Activated naive CD4-positive, alpha-beta T cell treated with anti-CD3 and anti-CD28 coated beads, Interleukin-2, amount 50 U/mL, for 24 hours (primary cell): Measurements from ENCODE around the gene LMOD2.

ENCODE experiments used
- H3K27ac Mint-ChIP-seq: one replicate; pipeline ENCODE4 v1.8.0; 2021; ENCODE audit warnings: mild to moderate bottlenecking, mixed read lengths
- H3K27me3 Mint-ChIP-seq: one replicate; pipeline ENCODE4 v1.8.0; 2021; ENCODE audit warnings: mixed read lengths
- H3K36me3 Mint-ChIP-seq: one replicate; pipeline ENCODE4 v1.8.0; 2021; ENCODE audit warnings: mixed read lengths
- H3K4me1 Mint-ChIP-seq: one replicate; pipeline ENCODE4 v1.8.0; 2021; ENCODE audit warnings: mixed read lengths
- H3K4me3 Mint-ChIP-seq: one replicate; pipeline ENCODE4 v1.8.0; 2021; ENCODE audit warnings: mild to moderate bottlenecking, mixed read lengths
- H3K9me3 Mint-ChIP-seq: one replicate; pipeline ENCODE4 v1.8.0; 2021; ENCODE audit warnings: mixed read lengths

Gene LMOD2

GRCh38 chr7:123675181-123675473, 19.5 kb downstream of the LMOD2 start:
- Mint-ChIP-seq H3K27me3 (no peaks in the 10 kb centered on the region), H3K36me3 (no peaks in the 10 kb centered on the region), H3K4me1 (no peaks in the 10 kb centered on the region), H3K9me3 (no peaks in the 10 kb centered on the region), H3K27ac (no peak overlapping the region), H3K4me3 (no peak overlapping the region)

- Mint-ChIP-seq H3K9me3 (no peaks in the 10 kb centered on the region), H3K27me3 (no peaks in the 10 kb centered on the region), H3K27ac (no peak overlapping the region), H3K4me3 (no peak overlapping the region), H3K36me3 (no peaks in the 10 kb centered on the region), H3K4me1 (no peaks in the 10 kb centered on the region)
Observed at GRCh38 chr7:123677061-123677715, 21.5 kb downstream of the LMOD2 start.

- Mint-ChIP-seq H3K9me3 (no peaks in the 10 kb centered on the region), H3K4me3 (no peak overlapping the region), H3K36me3 (no peaks in the 10 kb centered on the region)
Observed at GRCh38 chr7:123679614-123680013, 23.9 kb downstream of the LMOD2 start.

GRCh38 chr7:123680580-123680979, 24.9 kb downstream of the LMOD2 start:
- H3K4me1 Mint-ChIP-seq, result no peaks in the 10 kb centered on the region
- no peak overlapping the region for H3K27ac Mint-ChIP-seq
- no peaks in the 10 kb centered on the region for H3K9me3 Mint-ChIP-seq
- no peaks in the 10 kb centered on the region for H3K36me3 Mint-ChIP-seq
- no peak overlapping the region for H3K4me3 Mint-ChIP-seq
- no peaks in the 10 kb centered on the region for H3K27me3 Mint-ChIP-seq

More at GRCh38 chr7:123679614-123680013, 23.9 kb downstream of the LMOD2 start:
- Mint-ChIP-seq H3K4me1 (no peaks in the 10 kb centered on the region), H3K27ac (no peak overlapping the region), H3K27me3 (no peaks in the 10 kb centered on the region)

DNA sequence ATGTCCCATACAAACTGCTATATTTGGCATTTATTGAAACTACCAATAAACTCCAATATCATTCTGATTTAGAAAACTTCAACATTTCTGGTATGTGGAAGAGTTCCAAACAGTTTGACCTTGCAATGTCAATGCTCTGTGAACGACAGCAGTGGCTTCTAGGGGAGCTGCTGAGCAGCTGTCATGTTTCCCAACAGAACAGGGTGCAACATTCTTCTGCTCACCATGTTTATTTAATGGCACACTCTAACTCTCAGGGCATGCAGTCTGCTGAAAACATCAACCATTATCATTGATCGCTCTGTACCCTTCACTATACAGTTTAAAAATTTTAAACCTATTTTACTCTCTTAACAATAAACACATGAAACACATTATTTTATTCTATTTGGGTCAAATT, 25.9 kb downstream of the LMOD2 start:
- H3K36me3 Mint-ChIP-seq, result no peaks in the 10 kb centered on the region
- H3K27ac Mint-ChIP-seq, result no peak overlapping the region
- no peaks in the 10 kb centered on the region for H3K9me3 Mint-ChIP-seq
- H3K4me3 Mint-ChIP-seq, result no peak overlapping the region
- H3K4me1 Mint-ChIP-seq, result no peaks in the 10 kb centered on the region
- H3K27me3 Mint-ChIP-seq, result no peaks in the 10 kb centered on the region

DNA sequence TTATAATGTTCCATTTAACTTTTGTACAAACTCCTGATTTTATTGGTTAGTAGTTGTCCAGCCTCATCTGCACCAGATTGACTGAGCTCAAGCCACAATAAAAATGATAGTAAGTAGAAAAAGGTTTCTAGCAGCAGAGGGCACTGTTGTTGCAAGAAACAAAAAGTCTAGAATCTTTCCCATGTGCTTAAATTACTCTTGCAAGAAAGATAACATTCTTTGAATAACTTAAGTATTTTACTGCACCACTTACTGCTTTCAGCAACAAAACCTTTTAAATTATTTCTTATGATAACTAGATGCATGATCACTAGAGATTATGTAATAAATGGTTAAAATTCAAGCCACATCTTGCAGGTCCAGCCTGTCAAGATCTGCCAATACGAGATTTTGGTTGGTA, 27.0 kb downstream of the LMOD2 start:
- Mint-ChIP-seq H3K9me3 (no peaks in the 10 kb centered on the region), H3K4me3 (no peak overlapping the region), H3K36me3 (peaks cover 4% of the 10 kb centered on the region), H3K27me3 (no peaks in the 10 kb centered on the region), H3K27ac (no peak overlapping the region), H3K4me1 (no peaks in the 10 kb centered on the region)

- Mint-ChIP-seq H3K4me3 (no peak overlapping the region), H3K27me3 (no peaks in the 10 kb centered on the region), H3K4me1 (no peaks in the 10 kb centered on the region), H3K36me3 (peaks cover 6% of the 10 kb centered on the region), H3K27ac (no peak overlapping the region), H3K9me3 (no peaks in the 10 kb centered on the region)
Observed at GRCh38 chr7:123687161-123687560, 31.5 kb downstream of the LMOD2 start.

DNA sequence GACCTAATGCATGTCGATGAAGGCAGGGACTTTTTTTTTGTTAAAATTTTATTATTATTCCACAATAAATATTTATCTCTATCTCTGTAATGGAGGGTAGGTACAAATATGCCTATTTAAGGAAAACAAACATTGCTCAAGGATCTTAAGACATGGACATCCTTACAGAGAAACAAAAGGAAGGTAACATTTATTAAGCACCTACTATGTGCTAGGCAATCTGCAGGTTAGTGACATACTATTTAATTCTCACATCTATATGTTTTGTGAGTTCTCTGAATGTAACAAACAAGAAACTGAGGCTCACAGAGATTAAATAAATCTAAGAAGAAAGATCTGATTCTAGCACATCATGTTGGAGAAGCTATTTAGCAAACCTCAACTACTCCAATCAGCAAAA, 32.1 kb downstream of the LMOD2 start:
- Mint-ChIP-seq H3K36me3 (peaks cover 6% of the 10 kb centered on the region), H3K4me3 (no peak overlapping the region), H3K9me3 (no peaks in the 10 kb centered on the region), H3K27me3 (no peaks in the 10 kb centered on the region), H3K27ac (no peak overlapping the region), H3K4me1 (no peaks in the 10 kb centered on the region)

- H3K9me3 Mint-ChIP-seq, result no peaks in the 10 kb centered on the region
- H3K4me1 Mint-ChIP-seq, result no peaks in the 10 kb centered on the region
- no peak overlapping the region for H3K27ac Mint-ChIP-seq
- peaks cover 6% of the 10 kb centered on the region for H3K36me3 Mint-ChIP-seq
- no peaks in the 10 kb centered on the region for H3K27me3 Mint-ChIP-seq
- no peak overlapping the region for H3K4me3 Mint-ChIP-seq
Observed at GRCh38 chr7:123689250-123689649, 33.6 kb downstream of the LMOD2 start.

DNA sequence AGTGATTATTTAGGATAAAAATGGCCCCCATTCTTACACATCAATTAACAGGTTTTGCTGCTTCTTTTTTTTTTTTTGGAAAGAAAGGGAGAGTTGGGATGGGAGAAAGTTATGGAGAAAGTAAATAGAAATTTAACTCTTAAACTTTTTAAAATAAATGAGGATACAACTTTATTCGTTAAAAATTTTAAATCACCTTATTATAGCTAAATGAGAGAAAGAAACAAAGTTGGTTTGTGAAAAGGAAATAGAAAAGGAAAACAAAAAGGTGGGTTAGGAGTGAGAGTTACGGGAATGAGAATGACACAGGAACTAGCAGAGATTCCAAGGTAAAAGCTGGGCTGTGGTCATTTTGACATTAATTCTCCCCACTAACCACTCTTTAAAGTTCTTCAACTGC, 34.9 kb downstream of the LMOD2 start:
- no peaks in the 10 kb centered on the region for H3K27me3 Mint-ChIP-seq
- H3K36me3 Mint-ChIP-seq, result peaks cover 6% of the 10 kb centered on the region
- H3K9me3 Mint-ChIP-seq, result no peaks in the 10 kb centered on the region
- H3K4me3 Mint-ChIP-seq, result no peak overlapping the region
- no peak overlapping the region for H3K27ac Mint-ChIP-seq
- H3K4me1 Mint-ChIP-seq, result no peaks in the 10 kb centered on the region

GRCh38 chr7:123692471-123692877, 36.8 kb downstream of the LMOD2 start:
- Mint-ChIP-seq H3K4me1 (no peaks in the 10 kb centered on the region), H3K9me3 (no peaks in the 10 kb centered on the region), H3K4me3 (no peak overlapping the region), H3K27me3 (no peaks in the 10 kb centered on the region), H3K27ac (no peak overlapping the region), H3K36me3 (peaks cover 2% of the 10 kb centered on the region)

DNA sequence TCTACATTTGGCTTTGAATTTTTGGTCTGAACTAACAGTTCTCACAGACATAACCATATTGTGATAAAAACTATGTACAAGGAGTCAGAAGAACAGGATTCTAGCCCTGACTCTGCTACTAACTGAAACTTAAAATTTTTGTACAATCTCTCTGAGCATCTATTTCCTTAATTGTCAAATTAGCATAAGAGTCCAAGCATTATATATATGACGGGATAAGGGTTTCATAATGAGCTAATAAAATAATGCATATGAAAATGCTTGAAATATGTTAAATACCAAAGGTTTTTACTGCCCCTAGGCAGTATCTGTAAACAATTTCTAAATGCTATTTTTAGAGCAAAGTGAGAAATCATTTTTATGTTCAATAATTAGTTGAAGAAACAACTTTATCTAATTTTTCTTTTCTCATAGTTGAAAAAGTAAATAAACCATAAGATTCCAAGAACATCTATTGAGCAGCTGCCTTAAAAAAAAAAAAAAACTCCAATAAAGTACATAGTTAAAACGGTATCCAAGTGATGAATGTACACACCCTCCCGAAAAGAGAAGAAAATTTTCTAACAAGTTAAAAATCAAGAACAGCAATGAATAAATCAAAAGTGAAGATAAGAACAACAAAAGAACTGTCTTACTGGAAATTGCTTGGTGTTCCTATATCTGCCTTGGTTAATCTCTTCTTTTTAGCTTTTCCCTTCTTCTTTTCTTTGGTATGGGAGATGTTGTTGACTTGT, 40.4 kb downstream of the LMOD2 start:
- Mint-ChIP-seq H3K4me1 (no peaks in the 10 kb centered on the region), H3K9me3 (no peaks in the 10 kb centered on the region), H3K4me3 (no peak overlapping the region), H3K27me3 (no peaks in the 10 kb centered on the region), H3K27ac (no peak overlapping the region), H3K36me3 (peaks cover 3% of the 10 kb centered on the region)

- H3K36me3 Mint-ChIP-seq, result peaks cover 4% of the 10 kb centered on the region
- H3K27ac Mint-ChIP-seq, result no peak overlapping the region
- H3K4me1 Mint-ChIP-seq, result peaks cover 5% of the 10 kb centered on the region
- no peaks in the 10 kb centered on the region for H3K9me3 Mint-ChIP-seq
- H3K27me3 Mint-ChIP-seq, result no peaks in the 10 kb centered on the region
- no peak overlapping the region for H3K4me3 Mint-ChIP-seq
Observed at GRCh38 chr7:123705211-123705901, 49.7 kb downstream of the LMOD2 start.

- H3K9me3 Mint-ChIP-seq, result no peaks in the 10 kb centered on the region
- no peak overlapping the region for H3K27ac Mint-ChIP-seq
- peaks cover 5% of the 10 kb centered on the region for H3K36me3 Mint-ChIP-seq
- peaks cover 47% of the 10 kb centered on the region for H3K4me1 Mint-ChIP-seq
- no peaks in the 10 kb centered on the region for H3K27me3 Mint-ChIP-seq
- H3K4me3 Mint-ChIP-seq, result no peak overlapping the region
Observed at GRCh38 chr7:123709525-123709924, 53.9 kb downstream of the LMOD2 start.

DNA sequence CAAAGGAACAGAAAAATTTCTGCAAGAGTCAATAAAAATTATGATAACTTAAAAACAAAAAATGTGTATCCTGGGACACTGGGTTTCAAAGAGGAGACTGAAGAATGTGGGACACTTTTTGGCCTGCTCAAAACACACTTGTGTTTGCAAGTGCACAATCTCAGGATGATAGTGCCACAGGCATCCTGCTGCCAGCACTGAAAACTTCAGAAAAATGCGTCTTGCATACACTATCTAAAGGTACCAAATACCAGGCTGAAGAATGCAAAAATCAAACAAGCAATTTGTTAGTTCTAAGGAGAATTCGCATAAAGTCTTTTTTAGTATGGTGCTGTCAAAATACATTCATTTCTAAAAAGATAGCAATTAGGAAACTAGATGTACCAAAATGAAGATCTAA, 55.0 kb downstream of the LMOD2 start:
- H3K27ac Mint-ChIP-seq, result no peak overlapping the region
- no peaks in the 10 kb centered on the region for H3K27me3 Mint-ChIP-seq
- H3K9me3 Mint-ChIP-seq, result no peaks in the 10 kb centered on the region
- peaks cover 6% of the 10 kb centered on the region for H3K36me3 Mint-ChIP-seq
- H3K4me3 Mint-ChIP-seq, result no peak overlapping the region
- H3K4me1 Mint-ChIP-seq, result peaks cover 55% of the 10 kb centered on the region

- peaks cover 64% of the 10 kb centered on the region for H3K4me1 Mint-ChIP-seq
- peaks cover 6% of the 10 kb centered on the region for H3K36me3 Mint-ChIP-seq
- H3K9me3 Mint-ChIP-seq, result no peaks in the 10 kb centered on the region
- H3K27ac Mint-ChIP-seq, result no peak overlapping the region
- peak overlapping the region; percentile 0 for H3K4me3 Mint-ChIP-seq
- H3K27me3 Mint-ChIP-seq, result no peaks in the 10 kb centered on the region
Observed at GRCh38 chr7:123711832-123712293, 56.2 kb downstream of the LMOD2 start.
